GM18861 (cell line): ENCODE measurements around the gene ETHE1.

Experiments
- ATAC-seq: cut with Tn5 transposase; IDR thresholded peaks from one replicate; pipeline ENCODE4 v1.9.1; 2021; ENCODE audit not compliant: unreplicated experiment

ETHE1 gene

DNA sequence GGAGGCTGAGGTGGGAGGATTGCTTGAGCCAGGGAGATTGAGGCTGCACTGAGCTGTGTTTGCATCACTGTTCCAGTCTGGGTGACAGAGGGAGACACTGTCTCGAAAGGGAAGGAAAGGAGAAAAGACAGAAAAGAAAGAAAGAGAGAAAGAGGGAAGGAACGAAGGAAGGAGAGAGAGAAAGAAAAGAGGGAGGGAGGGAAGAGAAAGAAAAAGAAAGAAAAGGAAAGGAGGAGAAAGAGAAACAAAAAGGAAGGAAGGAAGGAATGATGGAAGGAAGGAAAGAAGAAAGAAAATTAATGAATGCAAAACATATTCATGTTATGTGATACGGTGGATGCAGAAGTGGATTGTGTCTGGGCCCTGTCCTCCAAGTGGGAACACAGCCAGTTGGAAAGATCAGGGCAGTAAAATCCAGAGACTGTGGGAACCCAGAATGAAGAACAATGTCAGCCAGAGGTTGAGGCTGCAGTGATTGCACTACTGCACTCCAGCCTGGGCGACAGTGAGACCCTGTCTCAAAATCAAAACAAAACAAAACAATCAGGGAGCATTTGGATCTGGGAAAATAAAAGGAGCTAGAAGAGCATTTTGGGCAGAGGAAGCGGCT lies 28.7 kb downstream of the ETHE1 start:
- ATAC-seq = no peak

DNA sequence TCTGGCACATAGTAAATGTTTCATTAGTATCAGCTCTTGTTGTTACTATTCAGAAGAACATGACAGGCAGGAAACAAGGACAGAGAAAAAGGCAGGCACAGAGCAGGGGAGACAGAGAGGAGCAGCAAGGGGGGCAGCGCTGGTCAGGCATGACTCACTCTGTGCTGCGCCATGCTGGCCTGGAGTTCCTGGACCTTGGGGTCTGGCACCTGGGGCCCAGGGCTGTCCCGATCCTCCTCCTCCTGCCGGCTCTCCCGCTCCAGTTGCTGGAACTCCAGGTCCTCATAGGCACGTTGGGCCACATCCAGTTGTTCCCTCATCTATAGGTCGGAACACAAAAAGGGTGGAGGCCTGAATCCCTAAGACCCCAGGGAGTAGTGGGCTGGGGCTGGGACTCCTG lies 30.0 kb downstream of the ETHE1 start:
- no peak for ATAC-seq

DNA sequence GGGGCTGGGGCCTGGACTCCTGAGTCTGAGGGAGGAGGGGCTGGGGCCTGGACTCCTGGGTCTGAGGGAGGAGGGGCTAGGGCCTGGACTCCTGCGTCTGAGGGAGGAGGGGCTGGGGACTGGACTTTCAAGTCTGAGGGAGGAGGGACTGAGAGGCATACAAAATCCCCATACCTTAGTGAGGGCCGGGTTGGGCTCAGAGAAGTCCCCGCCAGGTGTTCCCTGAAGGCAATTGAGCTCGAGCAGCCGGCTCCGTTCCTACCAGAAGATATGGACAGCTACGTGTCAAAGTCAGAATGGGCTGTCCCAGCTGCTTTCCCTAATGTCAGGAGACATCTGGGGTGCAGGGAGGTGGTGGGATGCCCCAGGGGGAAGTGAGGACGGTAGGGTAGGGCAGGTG lies 31.9 kb downstream of the ETHE1 start:
- no peak for ATAC-seq

DNA sequence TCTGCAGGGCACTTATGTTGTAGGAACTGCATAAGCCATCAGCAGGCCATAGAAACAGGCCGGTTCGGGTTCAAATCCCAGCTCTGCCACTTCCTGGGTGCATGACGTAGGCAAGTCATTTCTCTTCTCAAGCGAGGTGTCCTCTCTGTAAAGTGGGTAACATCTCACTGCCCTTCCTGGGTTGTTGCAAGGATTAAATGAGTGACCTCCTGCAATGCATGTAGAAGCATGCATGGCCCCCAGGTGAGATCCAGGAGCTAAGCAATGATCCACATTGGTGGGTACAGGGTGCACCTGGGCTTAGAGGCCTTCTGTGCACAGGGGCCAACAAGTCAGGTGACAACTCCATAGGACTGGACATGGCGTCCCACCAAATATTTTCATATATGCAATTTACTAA lies 36.2 kb downstream of the ETHE1 start:
- no peak for ATAC-seq

DNA sequence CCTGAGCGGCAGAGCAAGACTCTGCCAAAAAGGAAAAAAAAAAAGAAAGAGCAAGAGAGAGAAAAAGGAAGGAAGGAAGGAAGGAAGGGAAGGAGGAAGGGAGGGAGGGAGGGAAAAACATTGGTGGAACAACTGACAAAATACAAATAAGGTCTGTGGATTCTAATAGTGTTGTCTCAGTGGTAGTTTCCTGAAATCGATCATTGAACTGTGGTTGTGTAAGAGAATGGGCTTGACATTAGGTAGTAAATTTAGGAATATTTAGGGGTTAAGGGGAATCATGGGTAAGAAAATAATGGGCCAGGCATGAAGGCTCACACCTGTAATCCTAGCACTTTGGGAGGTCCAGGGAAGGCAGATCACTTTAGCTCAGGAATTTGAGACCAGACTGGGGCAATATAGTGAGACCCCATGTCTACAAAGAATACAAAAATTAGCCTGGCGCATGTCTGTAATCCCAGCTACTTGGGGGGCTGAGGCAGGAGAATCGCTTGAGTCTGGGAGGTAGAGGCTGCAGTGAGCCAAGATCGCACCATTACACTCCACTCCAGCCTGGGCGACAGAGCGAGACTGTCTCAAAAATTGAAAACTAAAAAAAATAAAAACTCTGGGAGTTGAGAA lies 36.9 kb downstream of the ETHE1 start:
- ATAC-seq = no peak

DNA sequence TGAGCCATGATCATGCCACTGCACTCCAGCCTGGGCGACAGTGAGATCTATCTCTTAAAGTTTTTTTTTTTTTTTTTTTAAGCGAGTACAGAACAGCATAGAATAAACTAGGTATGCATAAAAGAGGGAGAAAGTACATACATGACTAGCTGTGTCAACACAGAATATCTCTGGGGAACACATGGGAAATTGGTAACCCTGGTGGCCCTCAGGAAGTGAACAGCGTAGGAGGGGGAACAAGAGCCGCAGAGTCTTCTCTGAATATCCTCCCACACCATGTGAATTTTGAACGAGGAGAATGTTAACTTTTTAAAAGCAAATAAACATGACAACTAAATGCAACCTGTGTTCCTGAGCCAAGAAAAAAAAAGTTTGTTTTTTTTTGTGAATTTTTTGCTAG lies 37.7 kb downstream of the ETHE1 start:
- no peak for ATAC-seq

DNA sequence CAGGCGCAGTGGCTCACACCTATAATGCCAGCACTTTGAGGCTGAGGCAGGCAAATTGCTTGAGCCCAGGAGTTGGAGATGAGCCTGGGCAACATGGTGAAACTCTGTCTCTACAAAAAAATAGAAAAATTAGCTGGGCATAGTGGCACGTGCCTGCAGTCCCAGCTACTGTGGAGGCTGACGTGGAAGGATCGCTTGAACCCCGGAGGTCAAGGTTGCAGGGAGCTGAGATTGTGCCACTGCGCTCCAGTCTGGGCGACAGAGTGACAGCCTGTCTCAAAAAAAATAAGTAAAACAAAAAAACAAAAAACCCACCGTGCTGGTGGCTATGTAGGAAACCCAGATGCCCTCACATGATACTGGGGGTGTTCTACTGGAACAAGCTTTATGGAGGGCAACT lies 38.8 kb downstream of the ETHE1 start:
- no peak for ATAC-seq

DNA sequence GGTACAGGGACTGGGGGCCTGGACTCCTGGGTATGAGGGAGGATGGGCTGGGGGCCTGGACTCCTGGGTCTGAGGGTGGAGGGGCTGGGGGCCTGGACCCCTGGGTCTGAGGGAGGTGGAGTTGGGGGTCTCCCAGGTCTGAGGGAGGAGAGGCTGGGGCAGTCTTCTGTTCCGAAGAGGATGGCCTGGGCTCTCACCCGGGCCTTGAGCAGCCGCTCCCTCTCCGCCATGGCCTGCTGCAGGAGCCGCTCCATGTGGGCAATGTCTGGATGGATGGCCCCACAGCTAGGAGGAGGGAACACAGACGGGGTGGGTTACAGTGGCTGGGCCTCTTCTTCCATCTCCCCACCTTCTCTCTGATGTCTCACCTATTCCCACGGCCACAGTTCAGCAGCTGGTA lies 40.6 kb downstream of the ETHE1 start:
- ATAC-seq = no peak

DNA sequence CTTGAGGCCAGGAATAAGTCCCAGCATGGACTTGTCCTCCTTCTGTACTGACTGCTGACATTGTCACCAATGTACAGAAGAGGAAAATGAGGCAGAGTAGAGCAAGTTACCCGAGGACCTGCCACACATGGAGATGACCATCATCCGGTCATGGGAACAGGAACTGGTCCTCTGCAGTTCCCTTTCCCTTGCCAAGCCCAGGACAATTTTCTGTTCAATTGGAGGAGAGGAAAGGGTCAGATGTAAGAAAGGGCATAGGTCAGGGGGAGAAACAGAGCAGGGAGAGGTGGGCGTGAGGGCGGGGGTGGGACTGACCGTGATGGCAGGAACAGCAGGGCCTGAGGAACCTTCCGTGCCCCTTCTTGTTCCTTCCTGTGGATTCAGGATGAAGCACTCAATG lies 41.0 kb downstream of the ETHE1 start:
- ATAC-seq = no peak

DNA sequence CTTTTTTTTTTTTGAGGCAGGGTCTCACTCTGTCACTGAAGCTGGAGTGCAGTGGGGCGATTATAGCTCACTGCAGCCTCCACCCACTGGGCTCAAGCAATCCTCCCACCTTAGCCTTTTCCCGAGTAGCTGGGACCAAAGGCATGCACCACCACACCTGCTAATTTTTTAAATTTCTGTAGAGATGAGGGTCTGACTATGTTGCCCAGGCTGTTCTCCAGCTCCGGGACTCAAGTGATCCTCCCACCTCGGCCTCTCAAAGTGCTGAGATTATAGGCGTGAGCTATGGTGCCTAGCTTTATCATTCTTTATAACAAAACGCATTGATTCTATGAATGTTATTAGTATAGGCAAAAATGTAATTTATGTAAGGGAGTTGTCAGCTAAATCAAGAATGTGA lies 43.7 kb downstream of the ETHE1 start:
- ATAC-seq = no peak

DNA sequence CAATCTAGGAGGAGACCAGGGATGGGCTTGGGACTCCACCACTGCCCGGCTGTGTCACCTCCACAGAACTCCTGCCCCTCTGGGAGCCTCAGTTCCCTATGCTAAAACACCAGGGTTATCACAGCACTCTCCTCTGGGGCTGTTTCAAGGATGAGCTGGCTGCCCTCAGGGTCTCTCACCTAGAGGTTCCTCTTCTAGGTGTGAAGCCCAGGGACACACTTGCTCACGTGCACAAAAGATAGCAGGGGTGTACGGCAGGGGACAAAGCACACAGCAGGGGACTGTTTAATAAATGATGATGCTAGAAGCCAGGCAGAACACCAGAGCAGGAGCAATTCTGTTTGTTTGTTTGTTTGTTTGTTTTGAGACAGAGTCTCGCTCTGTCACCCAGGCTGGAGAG lies 44.8 kb downstream of the ETHE1 start:
- ATAC-seq = no peak

DNA sequence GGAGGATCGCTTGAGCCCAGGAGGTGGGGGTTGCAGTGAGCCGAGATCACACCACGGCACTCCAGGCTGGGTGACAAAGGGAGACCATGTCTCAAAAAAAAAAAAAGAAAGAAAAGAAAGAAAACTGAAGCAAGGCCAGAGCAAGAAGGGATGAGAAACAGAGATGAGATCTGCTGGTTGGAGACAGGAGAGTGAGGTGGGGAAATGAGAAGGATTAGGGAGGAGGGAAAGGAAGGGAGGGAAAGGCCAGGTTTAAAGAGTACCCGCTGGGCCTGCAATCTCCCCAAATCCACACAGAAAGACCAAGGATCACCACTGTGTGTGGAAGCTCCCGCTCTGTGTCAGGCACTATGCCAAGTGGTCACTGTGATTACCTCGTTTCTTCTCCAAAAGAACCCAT lies 45.3 kb downstream of the ETHE1 start:
- no peak for ATAC-seq

DNA sequence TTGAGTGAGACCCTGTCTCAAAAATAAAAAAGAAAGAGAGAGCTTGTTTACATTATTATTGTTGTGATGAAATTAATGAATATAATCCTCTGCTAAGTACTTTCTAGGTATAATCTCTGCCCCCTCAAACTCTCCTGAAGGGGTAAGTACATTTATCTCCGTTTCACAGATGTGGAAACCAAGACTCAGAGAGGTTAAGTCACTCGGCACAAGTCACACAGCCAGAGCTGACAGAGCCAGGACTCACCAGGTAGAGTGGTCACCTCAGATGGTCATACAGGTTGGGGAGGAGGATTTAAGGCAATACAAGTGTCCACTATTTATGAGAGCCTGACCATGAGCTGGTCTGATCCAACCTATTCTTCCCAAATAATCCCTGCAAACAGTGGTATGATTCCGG lies 46.4 kb downstream of the ETHE1 start:
- ATAC-seq = no peak

DNA sequence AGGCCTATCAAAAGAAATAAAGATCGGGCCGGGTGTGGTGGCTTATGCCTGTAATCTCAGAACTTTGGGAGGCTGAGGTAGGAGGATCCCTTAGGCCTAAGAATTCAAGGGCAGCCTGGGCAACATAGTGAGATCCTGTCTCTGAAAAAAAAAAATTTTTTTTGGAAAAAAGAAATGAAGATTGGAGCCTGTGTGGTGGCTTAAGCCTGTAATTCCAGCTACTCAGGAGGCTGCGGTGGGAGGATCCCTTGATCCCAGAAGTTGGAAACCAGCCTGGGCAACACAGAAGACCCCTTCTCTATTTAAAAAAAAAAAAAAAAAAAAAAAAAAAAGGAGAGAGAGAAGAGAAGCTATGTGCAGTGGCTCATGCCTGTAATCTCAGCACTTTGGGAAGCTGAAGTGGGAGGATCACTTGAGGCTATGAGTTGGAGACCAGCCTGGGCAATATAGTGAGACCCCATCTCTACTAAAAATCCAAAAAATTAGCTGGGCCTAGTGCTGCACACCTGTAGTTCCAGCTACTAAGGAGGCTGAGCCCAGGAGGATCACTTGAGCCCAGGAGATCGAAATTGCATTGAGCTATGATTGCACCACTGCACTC lies 46.9 kb downstream of the ETHE1 start:
- ATAC-seq = no peak

DNA sequence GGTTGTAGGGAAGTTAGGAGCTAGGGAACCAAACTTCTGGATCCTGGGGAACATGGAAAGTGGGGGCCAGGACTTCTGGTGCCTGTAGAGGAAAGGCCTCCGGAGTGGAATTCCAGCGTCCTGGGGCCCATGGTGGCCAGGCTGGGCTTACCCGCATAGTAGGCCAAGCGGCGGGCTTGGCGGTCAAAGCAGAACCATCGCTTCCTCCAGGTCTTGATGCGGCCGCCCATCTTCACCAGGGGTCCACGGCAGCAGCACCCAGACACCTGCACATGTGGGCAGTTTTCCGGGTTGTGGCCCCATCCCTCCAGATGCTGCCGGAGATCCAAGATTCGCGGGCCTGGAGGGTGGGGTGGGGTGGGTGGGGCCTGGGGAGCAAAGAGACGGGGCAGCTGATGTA lies 47.8 kb downstream of the ETHE1 start:
- ATAC-seq = no peak

DNA sequence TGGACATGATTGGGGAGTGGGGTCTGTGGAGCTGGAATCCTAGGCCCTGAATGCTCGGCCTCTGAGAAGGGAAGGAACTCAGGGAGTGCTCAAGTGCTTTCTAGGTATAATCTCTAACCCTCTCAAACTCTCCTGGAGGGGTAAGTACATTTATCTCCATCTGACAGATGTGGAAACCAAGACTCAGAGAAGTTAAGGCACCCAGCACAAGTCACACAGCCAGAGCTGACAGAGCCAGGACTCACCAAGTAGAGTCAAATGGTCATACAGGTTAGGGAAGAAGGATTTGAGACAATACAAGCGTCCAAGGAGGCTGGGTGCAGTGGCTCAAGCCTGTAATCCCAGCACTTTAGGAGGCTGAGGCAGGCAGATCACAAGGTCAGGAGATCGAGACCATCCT lies 48.7 kb downstream of the ETHE1 start:
- ATAC-seq = no peak

DNA sequence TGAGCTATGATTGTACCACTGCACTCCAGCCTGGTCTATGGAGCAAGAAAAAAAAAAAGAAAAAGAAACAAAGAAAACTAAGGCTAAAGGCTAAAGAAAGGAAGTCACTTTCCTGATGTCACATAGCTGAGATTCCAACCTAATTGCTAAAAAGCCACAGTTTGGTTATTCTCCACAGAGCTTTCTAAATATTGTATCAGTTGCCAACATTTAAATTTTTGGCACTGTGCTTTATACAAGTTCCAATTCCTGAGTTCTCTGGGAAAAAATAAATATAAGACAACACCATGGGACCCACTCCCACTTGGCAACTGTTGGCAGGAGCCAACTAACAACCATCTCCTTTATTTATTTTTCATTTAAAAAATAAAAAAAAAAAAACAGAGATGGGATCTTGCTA lies 50.4 kb downstream of the ETHE1 start:
- ATAC-seq = no peak

DNA sequence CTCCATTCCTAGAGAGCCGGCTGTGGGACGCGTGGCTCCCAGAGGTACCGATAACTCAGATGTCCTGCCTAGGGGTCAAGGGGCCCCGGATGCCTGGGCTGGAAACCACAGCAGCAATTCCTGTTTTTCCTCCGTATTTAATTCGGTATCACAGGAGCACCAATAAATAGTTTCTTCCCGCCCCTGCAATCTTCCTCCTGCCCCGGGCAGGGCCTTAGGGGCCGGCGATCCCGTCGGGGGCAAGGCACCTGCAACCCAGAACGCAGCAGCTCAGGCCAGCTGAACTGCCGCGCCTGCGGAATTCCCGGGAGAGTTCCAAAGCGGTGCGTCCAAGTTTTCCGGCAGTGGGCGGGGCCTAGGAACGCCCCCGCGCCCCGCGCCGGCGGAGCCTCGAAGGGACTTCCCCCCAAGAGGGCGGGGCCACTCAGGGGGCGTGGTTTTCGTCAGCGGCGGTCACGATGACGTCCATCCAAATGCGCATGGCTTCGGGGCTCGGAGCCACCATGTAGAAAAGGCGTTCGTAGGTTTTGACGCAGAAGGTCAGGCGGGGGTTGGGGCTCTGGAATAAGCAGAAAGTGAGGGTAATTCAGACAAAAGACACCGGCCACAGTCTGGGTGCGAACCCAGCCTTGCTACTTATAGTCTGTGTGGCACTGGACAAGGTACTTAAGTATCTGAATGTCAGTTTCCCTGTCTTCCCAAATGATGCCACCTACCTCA lies 51.9 kb downstream of the ETHE1 start:
- ATAC-seq = peak; percentile 77

DNA sequence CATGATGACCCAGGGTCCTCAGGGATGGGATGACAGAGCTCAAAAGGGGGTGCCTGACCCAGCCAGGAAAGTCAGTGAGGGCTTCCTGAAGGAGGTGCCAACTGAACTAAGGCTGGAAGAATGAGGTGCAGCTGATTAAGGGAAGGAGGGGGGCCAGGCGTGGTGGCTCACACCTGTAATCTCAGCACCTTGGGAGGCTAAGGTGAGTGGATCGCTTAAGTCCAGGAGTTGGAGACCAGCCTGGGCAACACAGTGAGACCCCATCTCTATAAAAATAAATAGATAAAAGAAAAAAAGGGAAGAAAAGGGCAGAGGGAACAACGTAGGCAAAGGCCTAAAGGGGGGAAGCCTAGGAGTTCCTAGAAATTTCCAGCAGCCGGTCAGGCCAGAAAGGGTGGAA lies 52.5 kb downstream of the ETHE1 start:
- ATAC-seq = no peak

DNA sequence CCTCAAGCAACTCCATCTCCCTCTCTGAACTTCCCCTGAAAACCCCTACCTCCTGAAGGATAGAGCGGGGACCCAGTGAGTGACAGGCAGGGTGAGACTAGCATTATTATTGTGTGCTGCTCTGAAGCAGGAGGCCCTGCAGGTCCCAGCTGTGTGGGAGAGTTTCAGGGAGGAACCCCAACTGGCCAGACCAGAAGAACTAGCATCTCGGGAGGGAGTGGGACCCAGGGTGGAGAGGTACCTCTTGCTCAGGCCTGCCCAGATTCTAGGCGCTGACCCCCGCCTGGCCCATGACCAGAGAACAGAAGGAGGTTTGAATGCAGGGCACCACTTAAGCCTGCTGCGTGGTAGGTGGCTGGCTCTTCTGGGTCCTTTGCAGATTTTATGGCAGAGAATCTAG lies 55.9 kb downstream of the ETHE1 start:
- no peak for ATAC-seq

DNA sequence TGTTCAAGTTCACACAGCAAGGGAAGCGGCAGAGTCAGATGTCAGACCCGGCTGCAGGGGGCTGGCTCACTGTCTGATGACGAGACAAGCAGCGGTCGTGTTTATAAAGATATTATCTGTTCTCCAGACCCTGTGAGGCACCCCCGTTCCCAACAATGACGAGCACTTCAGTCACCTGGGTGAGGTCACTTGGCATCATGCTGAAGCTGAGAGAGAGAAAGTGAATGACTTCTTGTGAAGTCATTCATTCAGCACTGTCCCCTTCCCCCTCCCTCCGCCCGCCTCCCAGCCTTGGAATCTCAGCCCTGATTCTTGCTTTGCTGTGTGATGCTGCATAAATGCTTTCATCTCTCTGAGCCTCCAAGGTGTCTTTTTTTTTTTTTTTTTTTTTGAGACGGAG lies 56.7 kb downstream of the ETHE1 start:
- ATAC-seq = no peak

DNA sequence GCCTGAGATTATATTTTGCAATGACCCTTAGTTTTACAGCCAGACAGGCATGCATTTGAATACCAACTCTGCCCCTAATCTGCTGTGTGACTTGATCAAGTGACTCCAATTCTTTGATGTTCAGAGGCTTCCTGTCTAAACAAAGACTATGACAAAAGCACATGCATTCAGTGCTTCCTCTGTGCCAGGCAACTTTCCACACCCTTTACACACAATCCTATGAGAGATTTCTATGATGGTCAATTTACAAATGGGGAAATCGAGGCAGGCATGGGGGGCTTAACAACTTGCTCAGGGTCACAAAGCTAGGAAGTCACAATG lies 57.9 kb downstream of the ETHE1 start:
- no peak for ATAC-seq
